HepG2 (cell line): ENCODE data around the gene REST. TPM values are rescaled to one million over a fixed set of nuclear protein-coding genes. Genes with fewer than 3 reads are reported as not detected.
A peak's percentile ranks its signal among the peaks of the same experiment; 100 is the strongest.

ENCODE experiments used
- ASH2L ChIP-seq: fragments of 300-600, 200-600 bp; sonication (generic); IDR thresholded peaks from 2 replicates; pipeline ENCODE4 v1.7.0; 2017; ENCODE audit warnings: low read depth, mild to moderate bottlenecking, moderate library complexity, mixed read lengths, low read length; ENCODE audit not compliant: insufficient read length
- BATF2 ChIP-seq: sonication (generic); formaldehyde crosslinking; IDR thresholded peaks from 2 replicates; pipeline ENCODE4 v1.8.0; 2022; ENCODE audit warnings: mild to moderate bottlenecking, missing genetic modification reagents, moderate library complexity
- ELK4 ChIP-seq: sonication (generic); formaldehyde crosslinking; IDR thresholded peaks from 2 replicates; pipeline ENCODE4 v1.9.0; 2021; ENCODE audit warnings: missing genetic modification reagents, borderline replicate concordance
- GATA4 ChIP-seq: sonication (generic); IDR thresholded peaks from 2 replicates; pipeline ENCODE4 v1.6.1; 2016; ENCODE audit warnings: antibody characterized with exemption, low read depth, borderline replicate concordance
- HBP1 ChIP-seq: IDR thresholded peaks from 2 replicates; pipeline ENCODE4 v1.6.1; 2016; ENCODE audit warnings: low read depth, control low read depth
- HDAC1 ChIP-seq: sonication (generic); formaldehyde crosslinking; IDR thresholded peaks from 2 replicates; pipeline ENCODE4 v1.5.1; 2020; ENCODE audit warnings: mild to moderate bottlenecking, missing genetic modification reagents
- MED8 ChIP-seq: sonication (generic); formaldehyde crosslinking; IDR thresholded peaks from 2 replicates; pipeline ENCODE4 v1.8.1; 2023; ENCODE audit warnings: mild to moderate bottlenecking, missing genetic modification reagents; ENCODE audit not compliant: insufficient replicate concordance
- TEAD3 ChIP-seq: optimal IDR thresholded peaks from 2 replicates; pipeline ENCODE3; 2016; ENCODE audit warnings: borderline replicate concordance
- THAP9 ChIP-seq: sonication (generic); formaldehyde crosslinking; IDR thresholded peaks from 2 replicates; pipeline ENCODE4; 2020; ENCODE audit warnings: missing genetic modification reagents, mild to moderate bottlenecking, borderline replicate concordance
- ZFYVE20 ChIP-seq: sonication (generic); formaldehyde crosslinking; IDR thresholded peaks from 2 replicates; pipeline ENCODE4 v1.8.0; 2023; ENCODE audit warnings: low read depth, mild to moderate bottlenecking, moderate library complexity, missing genetic modification reagents, borderline replicate concordance
- ZNF280D ChIP-seq: sonication (generic); formaldehyde crosslinking; IDR thresholded peaks from 2 replicates; pipeline ENCODE4 v1.5.1; 2020; ENCODE audit warnings: mild to moderate bottlenecking, missing genetic modification reagents
- ZNF674 ChIP-seq: sonication (generic); formaldehyde crosslinking; IDR thresholded peaks from 2 replicates; pipeline ENCODE4 v1.5.0; 2020; ENCODE audit warnings: low read depth, mild to moderate bottlenecking, missing genetic modification reagents
- ZNF770 ChIP-seq: sonication (generic); formaldehyde crosslinking; IDR thresholded peaks from 2 replicates; pipeline ENCODE4 v1.5.0; 2020; ENCODE audit warnings: mild to moderate bottlenecking, missing genetic modification reagents
- ZNF784 ChIP-seq: sonication (generic); formaldehyde crosslinking; IDR thresholded peaks from 2 replicates; pipeline ENCODE4 v1.5.1; 2020; ENCODE audit warnings: missing genetic modification reagents, mild to moderate bottlenecking, borderline replicate concordance
- ZNF891 ChIP-seq: sonication (generic); formaldehyde crosslinking; IDR thresholded peaks from 2 replicates; pipeline ENCODE4 v1.5.0; 2020; ENCODE audit warnings: mild to moderate bottlenecking, missing genetic modification reagents
- polyA plus RNA-seq, 8 experiments: library from polyadenylated mRNA; depleted of rRNA in 3 of 8; stranded (reverse) in 7 of 8; unstranded in 1 of 8; fragments of >200 nt; fragmentation: Illumina TruSeq in 4 of 8; extraction: Trizol in 4 of 8; gene quantifications; 2 replicates each; pipeline versions ENCODE4 v1.2.1 to v1.2.3, GENCODE V29; 2011 to 2016; ENCODE audit warnings: low read depth in 4 of 8, missing spikeins in 1 of 8, mixed read lengths in 1 of 8; ENCODE audit not compliant: insufficient read depth in 1 of 8
- total RNA-seq, 5 experiments: library from RNA; depleted of rRNA; stranded (reverse); fragments of >200 nt; fragmentation: Illumina TruSeq; extraction: Trizol; gene quantifications; 2 replicates each; pipeline ENCODE4 v1.2.3, GENCODE V29; 2016; ENCODE audit warnings: low read depth in 1 of 5

REST gene
- total and polyA plus RNA-seq, 2 of the 13 experiments (the other 11 are each of a cell fraction or from before 2014, with no cell fraction given): 12.7 to 22.4 TPM

- TF ChIP-seq THAP9 (CRISPR knock-in tag): no peak
- TF ChIP-seq ELK4: no peak
- no peak for TF ChIP-seq ZFYVE20 (CRISPR knock-in tag)
- peak; percentile 38 for TF ChIP-seq ASH2L
- TF ChIP-seq ZNF891 (CRISPR knock-in tag): peak; percentile 37; the same call in 1 of the 2 replicates
- TF ChIP-seq ZNF784: no peak
- TF ChIP-seq HDAC1 (CRISPR knock-in tag): peak; percentile 87; the same call in 1 of the 2 replicates
- TF ChIP-seq MED8 (CRISPR knock-in tag): no peak
- no peak for TF ChIP-seq GATA4
- TF ChIP-seq HBP1: 0 out of 2 replicates have a peak, but pooled peaks have one; percentile 16
- no peak for TF ChIP-seq TEAD3
- TF ChIP-seq ZNF674 (CRISPR knock-in tag): no peak
- TF ChIP-seq ZNF280D (CRISPR knock-in tag): no peak
- 0 out of 2 replicates have a peak, but pooled peaks have one; percentile 32 for TF ChIP-seq ZNF770 (CRISPR knock-in tag)
- 0 out of 2 replicates have a peak, but pooled peaks have one; percentile 31 for TF ChIP-seq BATF2 (CRISPR knock-in tag)
Observed at GRCh38 chr4:56976837-56977320, 69.2 kb downstream of the REST start (continued).
